ENCODE results near the gene COPS4. TPM values are rescaled to one million over a fixed set of nuclear protein-coding genes. Genes with fewer than 3 reads are reported as not detected.
"Not testable (repeated sequence)": the region's sequence is repeated elsewhere in the genome, so short reads cannot be mapped to it uniquely, and the experiment has no call there.

COPS4 gene
- total RNA-seq, 1 experiment from 2014 or later = 58.3 TPM

DNA sequence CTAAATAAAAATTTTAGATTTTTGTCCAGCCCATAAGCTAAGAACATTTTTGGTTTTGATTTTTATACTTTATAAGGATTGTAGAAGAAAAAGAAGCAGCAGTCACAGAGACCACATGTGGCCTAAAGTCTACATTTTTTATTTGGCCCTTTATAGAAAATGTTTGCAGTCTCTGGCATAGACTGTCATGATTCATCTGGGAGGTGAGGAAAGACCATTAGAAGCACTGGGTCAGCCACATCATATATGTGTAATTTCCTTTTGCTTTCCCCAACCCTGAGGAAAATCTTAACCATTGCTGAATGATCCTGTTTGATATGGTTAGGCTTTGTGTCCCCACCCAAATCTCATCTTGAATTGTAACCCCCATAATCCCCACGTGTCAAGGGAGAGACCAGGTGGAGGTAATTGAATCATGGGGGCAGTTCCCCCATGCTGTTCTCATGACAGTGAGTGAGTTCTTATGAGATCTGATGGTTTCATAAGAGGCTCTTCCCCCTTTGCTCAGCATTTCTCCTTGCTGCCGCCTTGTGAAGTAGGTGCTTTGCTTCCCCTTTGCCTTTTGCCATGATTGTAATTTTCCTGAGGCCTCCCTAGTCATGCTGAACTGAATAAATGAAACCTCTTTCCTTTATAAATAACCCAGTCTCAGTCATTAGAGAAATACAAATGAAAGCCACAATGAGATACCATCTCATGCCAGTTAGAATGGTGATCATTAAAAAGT lies 12.1 kb upstream of the COPS4 start:
- no peak overlapping the region for H3K4me3 ChIP-seq (ENCODE audit: low read length)
- TF ChIP-seq, protein P1, sequence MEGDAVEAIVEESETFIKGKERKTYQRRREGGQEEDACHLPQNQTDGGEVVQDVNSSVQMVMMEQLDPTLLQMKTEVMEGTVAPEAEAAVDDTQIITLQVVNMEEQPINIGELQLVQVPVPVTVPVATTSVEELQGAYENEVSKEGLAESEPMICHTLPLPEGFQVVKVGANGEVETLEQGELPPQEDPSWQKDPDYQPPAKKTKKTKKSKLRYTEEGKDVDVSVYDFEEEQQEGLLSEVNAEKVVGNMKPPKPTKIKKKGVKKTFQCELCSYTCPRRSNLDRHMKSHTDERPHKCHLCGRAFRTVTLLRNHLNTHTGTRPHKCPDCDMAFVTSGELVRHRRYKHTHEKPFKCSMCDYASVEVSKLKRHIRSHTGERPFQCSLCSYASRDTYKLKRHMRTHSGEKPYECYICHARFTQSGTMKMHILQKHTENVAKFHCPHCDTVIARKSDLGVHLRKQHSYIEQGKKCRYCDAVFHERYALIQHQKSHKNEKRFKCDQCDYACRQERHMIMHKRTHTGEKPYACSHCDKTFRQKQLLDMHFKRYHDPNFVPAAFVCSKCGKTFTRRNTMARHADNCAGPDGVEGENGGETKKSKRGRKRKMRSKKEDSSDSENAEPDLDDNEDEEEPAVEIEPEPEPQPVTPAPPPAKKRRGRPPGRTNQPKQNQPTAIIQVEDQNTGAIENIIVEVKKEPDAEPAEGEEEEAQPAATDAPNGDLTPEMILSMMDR (conservative IDR thresholded peaks at IDR 0.05; ENCODE audit: low read depth, low read length) = no peak
- TF ChIP-seq EZH2 (IDR thresholded peaks at IDR 0.05; ENCODE audit: low read length, unreplicated experiment) (no peak), EZH2phosphoT487 (IDR thresholded peaks at IDR 0.05; ENCODE audit: borderline replicate concordance, low read length) (no peak)

DNA sequence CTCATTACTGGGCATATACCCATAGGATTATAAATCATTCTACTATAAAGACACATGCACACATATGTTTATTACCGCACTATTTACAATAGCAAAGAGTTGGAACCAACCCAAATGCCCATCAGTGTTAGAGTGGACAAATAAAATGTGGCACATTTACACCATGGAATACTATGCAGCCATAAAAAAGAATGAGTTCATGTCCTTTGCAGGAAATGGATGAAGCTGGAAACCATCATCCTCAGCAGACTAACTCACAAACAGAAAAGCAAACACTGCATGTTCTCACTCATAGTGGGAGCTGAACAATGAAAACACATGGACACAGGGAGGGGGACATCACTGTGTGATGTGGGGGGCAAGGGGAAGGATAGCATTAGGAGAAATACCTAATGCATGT lies 11.4 kb upstream of the COPS4 start:
- POLR2A ChIA-PET (ENCODE audit: unreplicated experiment) = not testable (repeated sequence)

More for the DNA sequence above, 12.1 kb upstream of the COPS4 start:
- Histone ChIP-seq H3K36me3 (ENCODE audit: low read depth, low read length) (no peaks in the 10 kb centered on the region), H3K27me3 (ENCODE audit: low read length) (no peaks in the 10 kb centered on the region), H3K9me3 (ENCODE audit: low read length) (no peaks in the 10 kb centered on the region), H3K4me1 (ENCODE audit: insufficient read depth, low read length) (no peaks in the 10 kb centered on the region), H3F3A (ENCODE audit: low read length, unreplicated experiment) (no peaks in the 10 kb centered on the region), H3K79me2 (ENCODE audit: low read length) (no peaks in the 10 kb centered on the region), H4K20me1 (ENCODE audit: low read length) (no peaks in the 10 kb centered on the region), H2AFZ (ENCODE audit: low read length) (no peak overlapping the region), H3K4me2 (ENCODE audit: low read length) (no peak overlapping the region), H3K27ac (ENCODE audit: low read length) (no peak overlapping the region), H3K9ac (ENCODE audit: low read length) (no peak overlapping the region), H3K9me2 (replicated peaks; ENCODE audit: low read length) (no peaks in the 10 kb centered on the region)
- ATAC-seq = no peak
- DNase-seq = no peak
- no TSS peak for BruUV-seq (replicated peaks)
- intact Hi-C loops (cut with micrococcal nuclease) = no loop called here
- ChIA-PET CTCF (no interaction called here), POLR2A (ENCODE audit: unreplicated experiment) (interaction anchor here (0.6 kb wide), 1 partner anchor 14 kb away, joined by 4 read pairs; no protein-coding TSS in a partner anchor)

DNA sequence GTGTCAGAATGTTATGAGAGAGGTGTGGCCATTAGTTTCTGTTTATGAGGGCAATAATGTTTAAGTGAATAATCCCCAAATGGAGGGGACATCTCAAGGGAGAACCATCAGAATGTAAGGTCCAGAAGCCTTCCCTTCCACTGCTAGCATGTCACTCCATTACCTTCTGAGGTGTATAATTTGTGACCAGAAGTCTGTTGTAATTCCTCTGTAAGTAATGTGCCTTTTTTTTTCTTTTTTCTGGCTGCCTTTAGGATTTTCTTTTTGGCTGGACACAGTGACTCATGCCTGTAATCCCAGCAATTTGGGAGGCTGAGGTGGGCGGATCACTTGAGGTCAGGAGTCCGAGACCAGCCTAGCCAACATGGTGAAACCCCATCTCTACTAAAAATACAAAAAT lies 10.8 kb upstream of the COPS4 start:
- no peak overlapping the region for H3K27ac ChIP-seq (ENCODE audit: low read length)
- H3K9me2 ChIP-seq (replicated peaks; ENCODE audit: low read length) = no peaks in the 10 kb centered on the region
- CTCF ChIA-PET = no interaction called here
- no peak for ATAC-seq
- no peak for DNase-seq
- H3K36me3 ChIP-seq (ENCODE audit: low read depth, low read length) = no peaks in the 10 kb centered on the region
- no peaks in the 10 kb centered on the region for H3K4me1 ChIP-seq (ENCODE audit: insufficient read depth, low read length)
- H4K20me1 ChIP-seq (ENCODE audit: low read length) = no peaks in the 10 kb centered on the region
- no peaks in the 10 kb centered on the region for H3F3A ChIP-seq (ENCODE audit: low read length, unreplicated experiment)
- no peaks in the 10 kb centered on the region for H3K27me3 ChIP-seq (ENCODE audit: low read length)
- H3K79me2 ChIP-seq (ENCODE audit: low read length) = no peaks in the 10 kb centered on the region
- POLR2A ChIA-PET (ENCODE audit: unreplicated experiment) = no interaction called here
- no TSS peak for BruUV-seq (replicated peaks)
- no peak overlapping the region for H2AFZ ChIP-seq (ENCODE audit: low read length)
- intact Hi-C loops (cut with micrococcal nuclease) = no loop called here
- H3K9ac ChIP-seq (ENCODE audit: low read length) = no peak overlapping the region
- no peak overlapping the region for H3K4me3 ChIP-seq (ENCODE audit: low read length)
- no peaks in the 10 kb centered on the region for H3K9me3 ChIP-seq (ENCODE audit: low read length)
- no peak overlapping the region for H3K4me2 ChIP-seq (ENCODE audit: low read length)
- TF ChIP-seq EZH2phosphoT487 (IDR thresholded peaks at IDR 0.05; ENCODE audit: borderline replicate concordance, low read length) = no peak
- TF ChIP-seq EZH2 (IDR thresholded peaks at IDR 0.05; ENCODE audit: low read length, unreplicated experiment) = no peak
- TF ChIP-seq, protein P1 (conservative IDR thresholded peaks at IDR 0.05; ENCODE audit: low read depth, low read length) = no peak

More for the DNA sequence above, 11.4 kb upstream of the COPS4 start:
- H3K36me3 ChIP-seq (ENCODE audit: low read depth, low read length); H3K79me2 ChIP-seq (ENCODE audit: low read length); DNase-seq; H3K4me2 ChIP-seq (ENCODE audit: low read length); ATAC-seq; intact Hi-C loops (cut with micrococcal nuclease); H3K4me1 ChIP-seq (ENCODE audit: insufficient read depth, low read length); BruUV-seq (replicated peaks); H4K20me1 ChIP-seq (ENCODE audit: low read length); H3K4me3 ChIP-seq (ENCODE audit: low read length); CTCF ChIA-PET; H3K9me3 ChIP-seq (ENCODE audit: low read length); H3K9me2 ChIP-seq (replicated peaks; ENCODE audit: low read length); H3F3A ChIP-seq (ENCODE audit: low read length, unreplicated experiment); H3K27ac ChIP-seq (ENCODE audit: low read length); H3K27me3 ChIP-seq (ENCODE audit: low read length); H3K9ac ChIP-seq (ENCODE audit: low read length); H2AFZ ChIP-seq (ENCODE audit: low read length): not testable (repeated sequence)
